Dermis blood vessel endothelial cell (primary cell): Measurements from ENCODE around the gene HMCN2. TPM values are rescaled to one million over a fixed set of nuclear protein-coding genes. Genes with fewer than 3 reads are reported as not detected.
A peak's percentile ranks its signal among the peaks of the same experiment; 100 is the strongest.
"Not testable (repeated sequence)": the region's sequence is repeated elsewhere in the genome, so short reads cannot be mapped to it uniquely, and the experiment has no call there.

ENCODE experiments used
- DNase-seq: peaks from one replicate; pipeline ENCODE4 v3.0.0; 2010
- total RNA-seq: library from RNA; depleted of rRNA; stranded (reverse); fragments of >200 nt; gene quantifications from 2 replicates; pipeline ENCODE4 v1.2.3, GENCODE V29; 2014

HMCN2 gene
- total RNA-seq, 1 donor from 2014 or later, result 1.0 TPM

GRCh38 chr9:130421154-130421801, 155.7 kb downstream of the HMCN2 start:
- DNase-seq, result no peak

GRCh38 chr9:130421802-130422276, 156.3 kb downstream of the HMCN2 start:
- peak; percentile 74 for DNase-seq

GRCh38 chr9:130422546-130422945, 157.0 kb downstream of the HMCN2 start:
- DNase-seq, result no peak

GRCh38 chr9:130423272-130423671, 157.7 kb downstream of the HMCN2 start:
- no peak for DNase-seq

DNA sequence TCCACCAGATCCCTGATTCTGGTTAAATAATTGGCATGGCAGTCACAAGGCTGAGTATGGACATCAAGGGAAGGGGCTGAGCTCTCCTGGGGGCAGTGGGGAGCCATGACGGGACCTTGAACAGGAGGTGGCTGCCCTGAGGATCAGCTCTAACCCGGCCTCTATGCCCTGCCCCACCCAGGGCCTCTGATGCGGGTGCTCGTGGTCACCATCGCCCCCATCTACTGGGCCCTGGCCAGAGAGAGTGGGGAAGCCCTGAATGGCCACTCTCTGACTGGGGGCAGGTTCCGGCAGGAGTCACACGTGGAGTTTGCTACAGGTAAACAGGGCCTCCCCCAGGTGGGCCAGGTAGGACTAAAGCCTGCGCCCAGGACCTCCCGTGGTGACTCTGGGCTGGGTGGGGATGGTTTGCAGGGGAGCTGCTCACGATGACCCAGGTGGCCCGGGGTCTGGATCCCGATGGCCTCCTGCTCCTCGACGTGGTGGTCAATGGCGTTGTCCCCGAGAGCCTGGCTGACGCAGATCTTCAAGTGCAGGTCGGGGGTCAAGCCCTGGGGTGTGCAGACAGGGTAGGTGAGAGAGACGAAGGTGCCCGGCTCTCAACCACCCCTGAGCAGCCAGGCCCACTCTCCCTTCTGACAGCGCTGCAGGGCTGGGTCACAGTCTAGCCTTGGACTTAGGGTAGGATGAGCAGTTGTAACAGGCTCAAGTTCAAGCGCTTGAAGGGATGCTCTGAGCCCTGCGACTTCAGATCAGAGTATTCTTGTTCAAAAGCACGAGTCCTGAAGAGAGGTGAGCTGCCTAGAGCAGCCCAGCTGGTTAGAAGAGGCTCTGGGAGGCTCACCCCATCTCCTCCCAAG, 159.3 kb downstream of the HMCN2 start:
- no peak for DNase-seq

DNA sequence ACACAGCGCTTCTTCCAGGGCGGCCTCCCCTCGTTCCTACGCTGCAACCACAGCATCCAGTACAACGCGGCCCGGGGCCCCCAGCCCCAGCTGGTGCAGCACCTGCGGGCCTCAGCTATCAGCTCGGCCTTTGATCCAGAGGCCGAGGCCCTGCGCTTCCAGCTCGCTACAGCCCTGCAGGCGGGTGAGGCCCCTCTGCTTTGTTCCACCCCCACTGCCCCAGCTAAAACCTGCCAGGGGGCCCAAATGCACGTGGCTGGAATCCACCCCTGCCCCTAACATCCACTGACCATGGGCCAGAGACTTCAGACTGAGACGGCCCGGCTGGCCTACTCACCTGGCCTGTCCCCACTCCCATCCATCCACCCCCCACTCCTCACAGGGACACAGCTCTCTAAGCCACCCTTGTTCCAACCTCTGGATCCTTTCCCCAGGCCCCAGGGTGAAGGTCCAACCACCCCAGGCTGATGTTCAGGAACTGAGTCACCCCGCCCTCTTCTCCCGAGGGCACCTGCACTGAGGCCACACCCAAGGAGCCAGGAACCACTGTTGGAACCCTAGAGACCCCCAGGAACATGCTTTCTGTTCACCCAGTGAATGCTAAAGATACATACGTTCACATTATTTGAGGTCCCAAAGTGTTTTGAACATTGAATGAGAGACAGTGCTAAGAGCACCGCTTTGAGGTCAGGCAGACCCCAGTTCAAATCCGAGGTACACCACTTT, 160.3 kb downstream of the HMCN2 start:
- DNase-seq, result no peak

DNA sequence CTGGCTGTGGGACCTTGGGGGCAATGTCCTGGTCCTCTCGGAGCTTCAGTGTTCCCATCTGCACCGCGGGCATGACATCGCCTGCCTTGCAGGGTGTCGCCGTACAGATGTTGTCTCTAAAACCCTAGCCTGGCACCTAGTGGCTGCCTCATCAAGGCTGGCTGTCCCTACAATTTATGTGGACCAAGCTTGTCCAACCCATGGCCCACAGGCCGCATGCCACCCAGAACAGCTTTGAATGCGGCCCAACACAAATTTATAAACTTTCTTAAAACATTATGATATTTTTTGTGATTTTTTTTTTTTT, 160.9 kb downstream of the HMCN2 start:
- DNase-seq, result no peak

DNA sequence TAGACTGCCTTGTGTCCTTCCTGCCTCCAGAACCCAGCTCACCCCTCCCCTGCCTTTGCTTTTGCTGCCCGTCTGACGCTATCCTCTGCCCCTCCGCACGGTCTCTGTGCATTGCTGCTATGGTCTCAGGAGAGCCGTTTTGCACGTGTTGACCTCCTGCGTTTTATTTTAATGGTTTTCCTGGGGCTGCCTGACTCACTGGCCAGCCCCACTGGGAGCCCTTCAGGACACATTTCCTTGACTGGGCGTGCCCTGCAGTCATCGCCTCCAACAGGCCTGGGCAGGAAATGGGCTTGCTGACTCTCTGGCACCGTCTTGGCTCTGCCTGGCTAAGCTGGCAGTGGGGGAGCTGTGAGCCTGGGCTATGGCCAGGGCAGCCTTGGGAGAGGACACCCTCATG, 161.3 kb downstream of the HMCN2 start:
- peak; percentile 90 for DNase-seq

- no peak for DNase-seq
These were observed 161.8 kb downstream of the HMCN2 start for GRCh38 chr9:130427326-130427725.

- no peak for DNase-seq
These were observed 162.6 kb downstream of the HMCN2 start for GRCh38 chr9:130428086-130428665.

- DNase-seq, result no peak
These were observed 163.8 kb downstream of the HMCN2 start for GRCh38 chr9:130429381-130429780.

GRCh38 chr9:130429831-130430230, 164.3 kb downstream of the HMCN2 start:
- no peak for DNase-seq

DNA sequence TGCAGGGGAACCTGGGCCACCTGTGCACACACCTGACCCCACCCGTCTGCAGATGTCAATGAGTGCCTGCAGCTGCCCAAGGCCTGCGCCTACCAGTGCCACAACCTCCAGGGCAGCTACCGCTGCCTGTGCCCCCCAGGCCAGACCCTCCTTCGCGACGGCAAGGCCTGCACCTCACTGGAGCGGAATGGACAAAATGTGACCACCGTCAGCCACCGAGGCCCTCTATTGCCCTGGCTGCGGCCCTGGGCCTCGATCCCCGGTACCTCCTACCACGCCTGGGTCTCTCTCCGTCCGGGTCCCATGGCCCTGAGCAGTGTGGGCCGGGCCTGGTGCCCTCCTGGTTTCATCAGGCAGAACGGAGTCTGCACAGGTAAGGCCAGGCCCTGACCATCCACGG, 164.7 kb downstream of the HMCN2 start:
- no peak for DNase-seq

DNA sequence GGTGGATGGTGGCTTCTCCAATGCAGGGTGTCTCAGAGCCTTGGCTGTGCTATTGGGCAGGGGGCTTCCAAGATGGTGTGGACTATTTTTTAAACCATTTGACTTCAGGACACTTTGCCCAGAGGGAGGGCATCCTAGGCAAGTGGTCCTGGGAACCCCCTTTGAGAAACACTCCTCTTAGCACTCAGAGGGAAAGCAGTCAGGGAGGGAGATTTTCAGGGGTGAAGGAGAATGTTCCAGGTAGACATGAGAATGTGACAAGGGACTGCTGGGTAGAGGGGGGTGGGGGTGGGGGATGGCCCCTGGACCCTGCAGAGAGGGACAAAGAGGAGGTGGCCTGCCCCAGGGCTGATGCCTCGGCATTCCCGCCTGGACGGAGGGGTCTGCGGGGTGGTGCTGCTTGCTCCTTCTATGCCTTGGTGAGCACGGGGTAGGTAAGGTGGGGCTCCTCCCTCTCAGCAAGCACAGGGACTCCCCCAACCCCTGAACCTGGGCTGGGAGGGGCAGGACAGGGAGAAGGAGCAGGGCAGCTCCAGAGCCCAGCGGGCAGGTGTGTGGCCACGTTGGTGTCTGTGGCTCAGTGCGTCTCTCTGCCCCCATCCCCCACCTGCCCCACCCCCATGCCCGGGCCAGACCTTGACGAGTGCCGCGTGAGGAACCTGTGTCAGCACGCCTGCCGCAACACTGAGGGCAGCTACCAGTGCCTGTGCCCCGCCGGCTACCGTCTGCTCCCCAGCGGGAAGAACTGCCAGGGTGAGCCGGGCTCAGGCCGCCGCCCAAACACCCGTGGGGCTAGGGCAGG, 165.4 kb downstream of the HMCN2 start:
- no peak for DNase-seq

GRCh38 chr9:130431536-130432303, 166.2 kb downstream of the HMCN2 start:
- no peak for DNase-seq

GRCh38 chr9:130432362-130432761, 166.8 kb downstream of the HMCN2 start:
- no peak for DNase-seq

GRCh38 chr9:130432796-130433167, 167.2 kb downstream of the HMCN2 start:
- no peak for DNase-seq

DNA sequence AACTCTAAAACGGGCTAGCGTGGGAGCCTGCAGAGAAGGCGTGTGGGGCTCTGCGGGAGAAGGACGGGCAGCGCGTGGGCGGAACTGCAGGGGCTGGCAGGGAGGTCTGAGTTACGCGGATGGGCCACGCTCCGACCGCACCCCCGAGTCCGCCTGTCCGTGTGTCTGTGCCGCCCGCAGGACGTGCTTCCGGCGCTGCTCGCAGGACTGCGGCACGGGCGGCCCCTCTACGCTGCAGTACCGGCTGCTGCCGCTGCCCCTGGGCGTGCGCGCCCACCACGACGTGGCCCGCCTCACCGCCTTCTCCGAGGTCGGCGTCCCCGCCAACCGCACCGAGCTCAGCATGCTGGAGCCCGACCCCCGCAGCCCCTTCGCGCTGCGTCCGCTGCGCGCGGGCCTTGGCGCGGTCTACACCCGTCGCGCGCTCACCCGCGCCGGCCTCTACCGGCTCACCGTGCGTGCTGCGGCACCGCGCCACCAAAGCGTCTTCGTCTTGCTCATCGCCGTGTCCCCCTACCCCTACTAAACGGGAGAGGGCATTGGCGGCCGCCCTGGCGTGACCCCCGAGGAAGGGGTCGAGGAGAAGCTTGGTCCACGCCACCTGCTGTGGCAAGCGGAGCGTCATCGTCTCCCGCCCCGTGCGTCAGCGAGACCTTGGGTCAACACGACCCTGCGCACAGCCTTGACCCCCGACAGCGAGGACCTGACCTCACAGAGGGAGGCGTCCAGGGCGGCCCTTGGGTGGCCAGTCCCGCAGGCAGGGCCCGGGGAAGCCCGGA, 167.8 kb downstream of the HMCN2 start:
- DNase-seq, result peak; percentile 63

- no peak for DNase-seq
These were observed 168.3 kb downstream of the HMCN2 start for GRCh38 chr9:130433947-130434262.

GRCh38 chr9:130434656-130435055, 169.1 kb downstream of the HMCN2 start:
- DNase-seq, result not testable (repeated sequence)
